HuH-7.5 (cell line): ENCODE data around the gene CNOT4.
"Not testable (repeated sequence)": the region's sequence is repeated elsewhere in the genome, so short reads cannot be mapped to it uniquely, and the experiment has no call there.

Experiments
- DNase-seq: peaks from one replicate; pipeline ENCODE4 v3.0.0; 2011; ENCODE audit warnings: low spot score

The CNOT4 gene

GRCh38 chr7:135322571-135323340 lies 187.1 kb downstream of the CNOT4 start:
- no peak for DNase-seq

GRCh38 chr7:135321556-135321955 lies 188.3 kb downstream of the CNOT4 start:
- no peak for DNase-seq

GRCh38 chr7:135320953-135321352 lies 188.9 kb downstream of the CNOT4 start:
- not testable (repeated sequence) for DNase-seq

- no peak for DNase-seq
Measured at GRCh38 chr7:135320268-135320667, 189.6 kb downstream of the CNOT4 start.

- DNase-seq = no peak
Measured at GRCh38 chr7:135317676-135318325, 192.1 kb downstream of the CNOT4 start.

- no peak for DNase-seq
Measured at GRCh38 chr7:135316648-135317313, 193.1 kb downstream of the CNOT4 start.

GRCh38 chr7:135313971-135314370 lies 195.9 kb downstream of the CNOT4 start:
- no peak for DNase-seq
